Spleen (tissue), 11 donors: Measurements from ENCODE around the gene TRMT61A. TPM values are rescaled to one million over a fixed set of nuclear protein-coding genes. Genes with fewer than 3 reads are reported as not detected.
A peak's percentile ranks its signal among the peaks of the same experiment; 100 is the strongest.

Source experiments
- DNase-seq: peaks from one replicate; pipeline ENCODE4 v3.0.0-alpha.2; 2020
- H3K27ac ChIP-seq, 8 donors: fragments of 200-600 bp; sonication (generic) in 7 of 8; 1 replicate in 4 of 8; 2 replicates in 4 of 8; pipeline versions ENCODE4 v1.5.0 to v1.8.0; 2016 to 2021; ENCODE audit warnings: inconsistent platforms in 4 of 8, mild to moderate bottlenecking in 4 of 8, moderate library complexity in 1 of 8
- H3K27me3 ChIP-seq, 7 donors: fragments of 200-600 bp; sonication (generic) in 6 of 7; replicated peaks in 1 of 7; 1 replicate in 4 of 7; 2 replicates in 3 of 7; pipeline versions ENCODE4 v1.5.0 to v1.8.0; 2016 to 2021; ENCODE audit warnings: inconsistent platforms in 3 of 7, mild to moderate bottlenecking in 1 of 7
- H3K36me3 ChIP-seq, 6 donors: fragments of 200-600 bp; sonication (generic) in 5 of 6; 1 replicate in 4 of 6; 2 replicates in 2 of 6; pipeline versions ENCODE4 v1.5.0 to v1.8.0; 2016 to 2021; ENCODE audit warnings: inconsistent platforms in 2 of 6
- H3K4me1 ChIP-seq, 6 donors: fragments of 200-600 bp; sonication (generic) in 5 of 6; 1 replicate in 3 of 6; 2 replicates in 3 of 6; pipeline versions ENCODE4 v1.5.0 to v1.8.0; 2016 to 2021; ENCODE audit warnings: inconsistent platforms in 3 of 6
- H3K4me3 ChIP-seq, 8 donors: fragments of 200-600 bp; sonication (generic) in 7 of 8; 1 replicate in 4 of 8; 2 replicates in 4 of 8; pipeline versions ENCODE4 v1.5.0 to v1.8.0; 2016 to 2021; ENCODE audit warnings: inconsistent platforms in 4 of 8, mild to moderate bottlenecking in 4 of 8, moderate library complexity in 2 of 8
- H3K9me3 ChIP-seq, 8 donors: fragments of 200-600 bp; sonication (generic) in 7 of 8; 1 replicate in 4 of 8; 2 replicates in 4 of 8; pipeline versions ENCODE4 v1.5.0 to v1.8.0; 2016 to 2021; ENCODE audit warnings: inconsistent platforms in 4 of 8
- POLR2A ChIP-seq, 3 donors: fragments of 450-650 bp; IDR thresholded peaks; one replicate each; pipeline ENCODE4 v1.5.1; 2017; ENCODE audit warnings: antibody characterized with exemption in 3 of 3, mild to moderate bottlenecking in 1 of 3
- POLR2AphosphoS5 ChIP-seq, 3 donors: sonication (generic); formaldehyde crosslinking; IDR thresholded peaks; one replicate each; pipeline ENCODE4 v1.5.1; 2017; ENCODE audit warnings: antibody characterized with exemption in 3 of 3
- WGBS, 5 donors: extraction: QIAGEN DNeasy Blood & Tissue Kit in 3 of 5; methylation state at CpG; one replicate each; pipeline versions ENCODE4 v1.1.5 to v1.1.7; 2013 to 2018; 5-methylcytosine and 5-hydroxymethylcytosine counted together
- intact Hi-C: fragments of 100-400 bp; cut with DNase I; formaldehyde crosslinking; loops from one replicate; pipeline ENCODE4 v1.15.0; 2023; ENCODE audit warnings: low total_unique reads
- polyA plus RNA-seq, 3 donors: library from polyadenylated mRNA; stranded (reverse); fragments of 200-250 nt; gene quantifications; one replicate each; pipeline ENCODE4 v1.2.1, GENCODE V29; 2013
- total RNA-seq, 7 donors: library from RNA; depleted of rRNA in 3 of 7; stranded (reverse); fragments of >200 nt in 3 of 7; fragmentation: NEBNext Ultra II Directional in 4 of 7; extraction: Animal tissue kit (Norgen Biotek cat#: 25700) in 4 of 7; gene quantifications; one replicate each; pipeline versions ENCODE4 v1.1.0 to v1.2.1, GENCODE V29; 2016 to 2021
- TF ChIP-seq, protein P1 (sequence below), 11 experiments: fragments of 200-600 bp in 7 of 11; fragments of 450-650 bp in 4 of 11; sonication (generic) in 4 of 11; IDR thresholded peaks in 8 of 11; conservative IDR thresholded peaks in 3 of 11; 1 replicate in 7 of 11; 2 replicates in 4 of 11; pipeline versions ENCODE4 v1.4.0 to v1.8.0; 2016 to 2021; ENCODE audit warnings: antibody characterized with exemption in 11 of 11, inconsistent platforms in 4 of 11, mild to moderate bottlenecking in 1 of 11
- donor health status: healthy with polysubstance abuse.
- donor health status: DM: no; HTN: no; CAD: no; lungs with moderate emphysema.
- donor health status: DM: no; HTN: no; CAD: no.
- donor health status: Bipolar disorder and iron deficiency.
- donor health status: healthy.
- donor health status: DM: no; HTN: no; CAD: no.
- donor health status: DM: yes; HTN: yes; CAD: no.

Gene TRMT61A
- total and polyA plus RNA-seq, 10 donors = 8.0 to 14.2 (median 9.5) TPM

GRCh38 chr14:103576371-103577024 is 47.5 kb downstream of the TRMT61A start:
- Histone ChIP-seq H3K27me3 (no peaks in the 10 kb centered on the region), H3K4me3 (no peak overlapping the region), H3K9me3 (no peaks in the 10 kb centered on the region), H3K36me3 (peaks cover 0 to 99% (median 47%) of the 10 kb centered on the region in 6 donors), H3K27ac (peak overlapping the region in 7 of 8 donors; percentile 3 to 84 (median 72)), H3K4me1 (peaks cover 6 to 65% (median 42%) of the 10 kb centered on the region in 6 donors)
- peak; percentile 91 for DNase-seq
- TF ChIP-seq POLR2AphosphoS5 (IDR thresholded peaks at IDR 0.05) (peak; percentile 78 to 87 (median 84)), POLR2A (IDR thresholded peaks at IDR 0.05) (no peak)
- TF ChIP-seq, protein P1, sequence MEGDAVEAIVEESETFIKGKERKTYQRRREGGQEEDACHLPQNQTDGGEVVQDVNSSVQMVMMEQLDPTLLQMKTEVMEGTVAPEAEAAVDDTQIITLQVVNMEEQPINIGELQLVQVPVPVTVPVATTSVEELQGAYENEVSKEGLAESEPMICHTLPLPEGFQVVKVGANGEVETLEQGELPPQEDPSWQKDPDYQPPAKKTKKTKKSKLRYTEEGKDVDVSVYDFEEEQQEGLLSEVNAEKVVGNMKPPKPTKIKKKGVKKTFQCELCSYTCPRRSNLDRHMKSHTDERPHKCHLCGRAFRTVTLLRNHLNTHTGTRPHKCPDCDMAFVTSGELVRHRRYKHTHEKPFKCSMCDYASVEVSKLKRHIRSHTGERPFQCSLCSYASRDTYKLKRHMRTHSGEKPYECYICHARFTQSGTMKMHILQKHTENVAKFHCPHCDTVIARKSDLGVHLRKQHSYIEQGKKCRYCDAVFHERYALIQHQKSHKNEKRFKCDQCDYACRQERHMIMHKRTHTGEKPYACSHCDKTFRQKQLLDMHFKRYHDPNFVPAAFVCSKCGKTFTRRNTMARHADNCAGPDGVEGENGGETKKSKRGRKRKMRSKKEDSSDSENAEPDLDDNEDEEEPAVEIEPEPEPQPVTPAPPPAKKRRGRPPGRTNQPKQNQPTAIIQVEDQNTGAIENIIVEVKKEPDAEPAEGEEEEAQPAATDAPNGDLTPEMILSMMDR (IDR thresholded peaks at IDR 0.05 in 8 of 11, conservative IDR thresholded peaks at IDR 0.05 in 3 of 11) = no peak
- intact Hi-C loops = loop anchor here (10.0 kb wide), 3 partner anchors 48 to 338 kb away; partner anchors contain the start of gene KLC1
- WGBS, 5 donors = 60 to 70% (median 68%) methylated on average over 9 of the region's 9 CpGs

DNA sequence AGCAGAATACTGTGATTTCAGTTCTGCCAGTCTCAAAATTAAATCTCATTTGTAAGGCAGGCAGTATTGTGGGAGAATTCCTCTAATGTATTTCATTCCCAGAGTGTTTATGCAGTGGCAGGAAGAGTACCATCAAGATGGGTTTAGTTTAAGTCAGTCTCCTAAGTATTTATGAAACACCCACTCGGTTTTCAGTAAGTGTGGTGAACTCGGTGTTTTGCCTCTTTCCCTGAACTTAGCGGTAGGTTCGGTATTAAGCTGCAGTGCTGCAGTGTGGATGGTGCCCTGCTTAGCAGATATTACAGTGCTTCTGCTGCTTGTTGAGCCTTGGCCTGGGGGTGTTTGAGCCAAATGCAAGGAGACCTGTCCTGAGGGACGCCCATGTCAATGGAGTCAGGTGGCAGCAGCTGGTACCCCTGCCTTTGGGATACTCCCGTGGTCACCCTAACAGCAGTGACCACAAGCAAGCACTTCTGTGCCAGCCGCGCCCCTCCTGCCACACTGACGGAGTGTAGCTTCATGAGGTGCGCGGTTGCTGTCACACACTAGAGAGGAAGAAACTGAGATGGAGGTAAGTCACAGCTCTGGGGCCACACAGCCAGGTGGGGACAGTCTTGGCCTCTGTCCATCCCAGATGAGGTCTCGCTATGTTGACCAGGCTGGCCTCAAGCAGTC is 49.5 kb downstream of the TRMT61A start:
- H3K27me3 ChIP-seq = no peaks in the 10 kb centered on the region
- H3K9me3 ChIP-seq = no peaks in the 10 kb centered on the region
- intact Hi-C loops = loop anchor here (10.0 kb wide), 3 partner anchors 46 to 336 kb away; partner anchors contain the start of gene KLC1
- no peak for DNase-seq
- H3K36me3 ChIP-seq = peaks cover 0 to 93% (median 47%) of the 10 kb centered on the region in 6 donors
- H3K27ac ChIP-seq = peak overlapping the region in 5 of 8 donors; percentile 33 to 84 (median 50)
- no peak overlapping the region for H3K4me3 ChIP-seq
- WGBS, 5 donors = 87 to 94% (median 89%) methylated on average over 10 to 12 of the region's 12 CpGs
- TF ChIP-seq, protein P1 (IDR thresholded peaks at IDR 0.05 in 8 of 11, conservative IDR thresholded peaks at IDR 0.05 in 3 of 11) = no peak
- TF ChIP-seq POLR2AphosphoS5 (IDR thresholded peaks at IDR 0.05) = no peak
- no peak for TF ChIP-seq POLR2A (IDR thresholded peaks at IDR 0.05)
- H3K4me1 ChIP-seq = peaks cover 6 to 52% (median 34%) of the 10 kb centered on the region in 6 donors

GRCh38 chr14:103581206-103581605 is 52.2 kb downstream of the TRMT61A start:
- DNase-seq = no peak
- H3K4me3 ChIP-seq = no peak overlapping the region
- peaks cover 4 to 26% (median 16%) of the 10 kb centered on the region in 6 donors for H3K4me1 ChIP-seq
- intact Hi-C loops = no loop called here
- TF ChIP-seq POLR2A (IDR thresholded peaks at IDR 0.05) = no peak
- TF ChIP-seq, protein P1 (IDR thresholded peaks at IDR 0.05 in 8 of 11, conservative IDR thresholded peaks at IDR 0.05 in 3 of 11) = no peak
- TF ChIP-seq POLR2AphosphoS5 (IDR thresholded peaks at IDR 0.05) = no peak
- H3K27me3 ChIP-seq = no peaks in the 10 kb centered on the region
- peaks cover 0 to 78% (median 32%) of the 10 kb centered on the region in 6 donors for H3K36me3 ChIP-seq
- no peaks in the 10 kb centered on the region for H3K9me3 ChIP-seq
- no peak overlapping the region for H3K27ac ChIP-seq
- 94 to 97% (median 96%) methylated on average over 11 of the region's 11 CpGs for WGBS, 5 donors
